ENCODE measurements around the gene IFNA7. TPM values are rescaled to one million over a fixed set of nuclear protein-coding genes. Genes with fewer than 3 reads are reported as not detected.

Gene IFNA7
- total RNA-seq (2022; extraction: Qiagen RNA extraction; ENCODE audit: low read depth), result not detected in 5 replicates

DNA sequence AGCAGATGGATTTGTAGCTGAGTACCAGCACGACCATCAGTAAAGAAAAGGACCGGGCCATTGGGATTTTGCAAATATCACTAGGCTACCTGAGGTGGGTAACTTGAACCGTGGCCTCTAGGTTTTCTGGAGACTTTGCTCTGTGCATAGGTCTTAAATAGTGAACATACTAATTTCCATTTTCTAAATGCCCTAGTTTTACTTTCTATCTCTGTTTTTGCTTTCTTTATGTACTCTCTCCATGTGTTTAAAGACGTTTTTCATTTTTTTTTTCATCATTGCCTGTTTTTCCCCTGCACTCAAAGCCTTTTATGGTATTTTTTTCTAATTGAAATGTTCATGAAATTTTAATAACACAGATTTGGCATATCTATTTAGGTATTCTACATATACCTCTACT, at the start of gene IFNA7:
TSS of gene IFNA7 (minus strand) at position 101 of the 400 bp plus-strand sequence. CDS start at position 61, 40 bp downstream.

DNA sequence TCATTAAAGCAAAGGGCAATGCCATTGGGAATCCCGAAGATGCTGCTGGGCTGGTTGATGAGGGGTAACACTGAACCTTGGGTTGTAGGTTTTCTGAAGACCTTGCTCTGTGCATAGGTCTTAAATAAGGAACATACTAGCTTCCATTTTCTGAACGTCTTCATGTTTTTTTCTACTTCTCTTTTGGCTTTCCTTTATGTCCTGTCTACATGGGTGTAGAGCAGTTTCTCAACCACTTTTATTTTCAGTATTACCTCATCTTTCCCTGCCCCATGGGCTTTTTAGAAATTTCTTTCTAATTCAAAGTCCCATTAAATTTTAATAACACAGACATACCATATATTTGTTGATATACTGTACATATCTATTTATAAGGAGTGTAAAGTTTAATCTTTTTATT, 37.9 kb upstream of the IFNA7 start, which contains the start of gene IFNA14:
TSS of gene IFNA14 (minus strand) at position 95 of the 400 bp plus-strand sequence. CDS start at position 25, 70 bp downstream.

DNA sequence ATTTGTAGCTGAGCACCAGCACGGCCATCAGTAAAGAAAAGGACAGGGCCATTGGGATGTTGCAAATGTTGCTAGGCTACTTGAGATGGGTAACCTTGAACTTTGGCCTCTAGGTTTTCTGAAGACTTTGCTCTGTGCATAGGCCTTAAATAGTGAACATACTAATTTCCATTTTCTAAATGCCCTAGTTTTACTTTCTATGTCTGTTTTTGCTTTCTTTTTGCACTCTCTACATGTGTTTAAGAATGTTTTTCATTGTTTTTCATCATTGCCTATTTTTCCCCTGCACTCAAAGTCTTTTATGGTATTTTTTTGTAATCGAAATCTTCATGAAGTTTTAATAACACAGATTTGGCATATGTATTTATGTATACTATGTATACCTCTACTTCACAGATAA, 26.1 kb upstream of the IFNA7 start, which contains the start of gene IFNA17:
TSS of gene IFNA17 (minus strand) at position 101 of the 400 bp plus-strand sequence. CDS start at position 52, 49 bp downstream.

DNA sequence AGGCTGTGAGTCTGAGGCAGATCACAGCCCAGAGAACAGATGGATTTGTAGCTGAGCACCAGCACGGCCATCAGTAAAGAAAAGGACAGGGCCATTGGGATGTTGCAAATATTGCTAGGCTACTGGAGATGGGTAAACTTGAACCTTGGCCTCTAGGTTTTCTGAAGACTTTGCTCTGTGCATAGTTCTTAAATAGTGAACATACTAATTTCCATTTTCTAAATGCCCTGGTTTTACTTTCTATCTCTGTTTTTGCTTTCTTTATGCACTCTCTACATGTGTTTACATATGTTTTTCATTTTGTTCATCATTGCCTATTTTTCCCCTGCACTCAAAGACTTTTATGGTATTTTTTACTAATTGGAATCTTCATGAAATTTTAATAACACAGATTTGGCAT, 15.2 kb upstream of the IFNA7 start, which contains the start of gene IFNA16:
TSS of gene IFNA16 (minus strand) at position 101 of the 400 bp plus-strand sequence. CDS start at position 95, 6 bp downstream.

DNA sequence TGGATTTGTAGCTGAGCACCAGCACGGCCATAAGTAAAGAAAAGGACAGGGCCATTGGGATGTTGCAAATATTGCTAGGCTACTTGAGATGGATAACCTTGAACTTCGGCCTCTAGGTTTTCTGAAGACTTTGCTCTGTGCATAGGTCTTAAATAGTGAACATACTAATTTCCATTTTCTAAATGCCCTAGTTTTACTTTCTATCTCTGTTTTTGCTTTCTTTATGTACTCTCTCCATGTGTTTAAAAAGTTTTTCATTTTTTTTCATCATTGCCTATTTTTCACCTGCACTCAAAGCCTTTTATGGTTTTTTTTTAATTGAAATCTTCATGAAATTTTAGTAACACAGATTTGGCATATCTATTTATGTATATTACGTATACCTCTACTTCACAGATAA, 5.0 kb upstream of the IFNA7 start, which contains the start of gene IFNA10:
TSS of gene IFNA10 (minus strand) at position 101 of the 400 bp plus-strand sequence. CDS start at position 55, 46 bp downstream.

DNA sequence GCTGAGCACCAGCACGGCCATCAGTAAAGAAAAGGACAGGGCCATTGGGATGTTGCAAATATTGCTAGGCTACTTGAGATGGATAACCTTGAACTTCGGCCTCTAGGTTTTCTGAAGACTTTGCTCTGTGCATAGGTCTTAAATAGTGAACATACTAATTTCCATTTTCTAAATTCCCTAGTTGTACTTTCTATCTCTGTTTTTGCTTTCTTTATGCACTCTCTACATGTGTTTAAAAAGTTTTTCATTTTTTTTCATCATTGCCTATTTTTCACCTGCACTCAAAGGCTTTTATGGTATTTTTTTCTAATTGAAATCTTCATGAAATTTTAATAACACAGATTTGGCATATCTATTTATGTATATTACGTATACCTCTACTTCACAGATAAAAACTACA, 14.5 kb downstream of the IFNA7 start, which contains the start of gene IFNA4:
TSS of gene IFNA4 (minus strand) at position 101 of the 400 bp plus-strand sequence. CDS start at position 45, 56 bp downstream.

DNA sequence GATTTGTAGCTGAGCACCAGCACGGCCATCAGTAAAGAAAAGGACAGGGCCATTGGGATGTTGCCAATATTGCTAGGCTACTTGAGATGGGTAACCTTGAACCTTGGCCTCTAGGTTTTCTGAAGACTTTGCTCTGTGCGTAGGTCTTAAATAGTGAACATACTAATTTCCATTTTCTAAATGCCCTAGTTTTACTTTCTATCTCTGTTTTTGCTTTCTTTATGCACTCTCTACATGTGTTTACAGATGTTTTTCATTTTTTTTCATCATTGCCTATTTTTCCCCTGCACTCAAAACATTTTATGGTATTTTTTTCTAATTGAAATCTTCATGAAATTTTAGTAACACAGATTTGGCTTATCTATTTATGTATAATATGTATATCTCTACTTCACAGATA, 35.4 kb downstream of the IFNA7 start, which contains the start of gene IFNA21:
TSS of gene IFNA21 (minus strand) at position 101 of the 400 bp plus-strand sequence. CDS start at position 53, 48 bp downstream.

Other genes with a start within 250 kb of the IFNA7 start
- gene HACD4, start 170.6 kb downstream of the IFNA7 start, total RNA-seq (2022; extraction: Qiagen RNA extraction; ENCODE audit: low read depth), result 0.69 to 1.1 TPM (median 1.0 TPM) in 5 replicates
- not detected in 5 replicates for gene IFNB1, start 124.3 kb downstream of the IFNA7 start, total RNA-seq (2022; extraction: Qiagen RNA extraction; ENCODE audit: low read depth)
- not detected in 5 replicates for gene IFNW1, start 60.4 kb downstream of the IFNA7 start, total RNA-seq (2022; extraction: Qiagen RNA extraction; ENCODE audit: low read depth)
- gene IFNA21, start 35.5 kb downstream of the IFNA7 start, total RNA-seq (2022; extraction: Qiagen RNA extraction; ENCODE audit: low read depth), result not detected in 5 replicates
- gene IFNA4, start 14.6 kb downstream of the IFNA7 start, total RNA-seq (2022; extraction: Qiagen RNA extraction; ENCODE audit: low read depth), result not detected in 5 replicates
- not detected in 5 replicates for gene IFNA10, start 4.9 kb upstream of the IFNA7 start, total RNA-seq (2022; extraction: Qiagen RNA extraction; ENCODE audit: low read depth)
- not detected in 5 replicates for gene IFNA16, start 15.1 kb upstream of the IFNA7 start, total RNA-seq (2022; extraction: Qiagen RNA extraction; ENCODE audit: low read depth)
- gene IFNA17, start 26.0 kb upstream of the IFNA7 start, total RNA-seq (2022; extraction: Qiagen RNA extraction; ENCODE audit: low read depth), result not detected in 5 replicates
- gene IFNA14, start 37.8 kb upstream of the IFNA7 start, total RNA-seq (2022; extraction: Qiagen RNA extraction; ENCODE audit: low read depth), result not detected in 5 replicates
- not detected in 5 replicates for gene IFNA5, start 103.1 kb upstream of the IFNA7 start, total RNA-seq (2022; extraction: Qiagen RNA extraction; ENCODE audit: low read depth)
- 11.7 to 20.5 TPM (median 18.7 TPM) in 5 replicates for gene KLHL9, start 133.2 kb upstream of the IFNA7 start, total RNA-seq (2022; extraction: Qiagen RNA extraction; ENCODE audit: low read depth)
- gene IFNA6, start 148.7 kb upstream of the IFNA7 start, total RNA-seq (2022; extraction: Qiagen RNA extraction; ENCODE audit: low read depth), result not detected in 5 replicates
- not detected in 5 replicates for gene IFNA13, start 165.9 kb upstream of the IFNA7 start, total RNA-seq (2022; extraction: Qiagen RNA extraction; ENCODE audit: low read depth)
- gene IFNA2, start 183.2 kb upstream of the IFNA7 start, total RNA-seq (2022; extraction: Qiagen RNA extraction; ENCODE audit: low read depth), result not detected in 5 replicates
- gene IFNA8, start 206.9 kb upstream of the IFNA7 start, total RNA-seq (2022; extraction: Qiagen RNA extraction; ENCODE audit: low read depth), result not detected in 5 replicates
- not detected in 5 replicates for gene IFNA1, start 238.2 kb upstream of the IFNA7 start, total RNA-seq (2022; extraction: Qiagen RNA extraction; ENCODE audit: low read depth)